Measurements from ENCODE around the gene MPV17L2.
"Not testable (repeated sequence)": the region's sequence is repeated elsewhere in the genome, so short reads cannot be mapped to it uniquely, and the experiment has no call there.

The MPV17L2 gene

DNA sequence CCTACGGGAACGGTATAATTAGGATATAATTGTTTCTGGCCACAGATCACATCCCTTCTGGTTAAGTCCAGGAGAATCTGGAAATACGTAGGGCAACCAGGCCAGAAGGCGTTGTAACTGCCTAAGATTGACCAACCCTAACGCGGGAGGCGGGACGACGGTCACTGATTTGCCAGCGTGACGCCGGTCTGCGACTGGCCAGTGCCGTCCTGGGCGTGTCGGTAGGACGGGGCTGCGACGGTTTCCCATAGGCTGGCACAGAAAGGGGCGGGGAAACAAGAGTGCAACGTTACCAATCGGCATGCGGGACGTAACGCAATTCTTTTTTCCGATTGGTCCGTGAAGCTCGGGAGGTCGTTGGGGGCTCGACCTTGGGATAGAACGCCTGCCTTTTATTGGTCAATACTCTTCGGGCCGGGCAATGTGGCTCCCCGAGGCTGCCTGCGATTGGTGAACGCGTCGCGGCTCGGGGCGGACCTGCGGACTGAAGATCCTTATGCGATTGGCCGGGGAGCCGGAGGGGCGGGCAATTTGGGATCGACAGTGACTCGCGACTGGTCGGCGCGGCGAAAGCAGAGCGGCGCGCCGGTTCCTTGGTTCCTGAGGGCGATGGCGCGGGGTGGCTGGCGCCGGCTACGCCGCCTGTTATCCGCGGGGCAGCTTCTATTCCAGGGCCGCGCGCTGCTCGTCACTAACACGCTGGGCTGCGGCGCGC, at the start of gene MPV17L2:
Gene MPV17L2 (plus strand): TSS at position 546 of the 715 bp plus-strand sequence. CDS start 64 bp downstream, at position 610.
- peak; percentile 100 for DNase-seq (ENCODE audit: low read depth)

DNA sequence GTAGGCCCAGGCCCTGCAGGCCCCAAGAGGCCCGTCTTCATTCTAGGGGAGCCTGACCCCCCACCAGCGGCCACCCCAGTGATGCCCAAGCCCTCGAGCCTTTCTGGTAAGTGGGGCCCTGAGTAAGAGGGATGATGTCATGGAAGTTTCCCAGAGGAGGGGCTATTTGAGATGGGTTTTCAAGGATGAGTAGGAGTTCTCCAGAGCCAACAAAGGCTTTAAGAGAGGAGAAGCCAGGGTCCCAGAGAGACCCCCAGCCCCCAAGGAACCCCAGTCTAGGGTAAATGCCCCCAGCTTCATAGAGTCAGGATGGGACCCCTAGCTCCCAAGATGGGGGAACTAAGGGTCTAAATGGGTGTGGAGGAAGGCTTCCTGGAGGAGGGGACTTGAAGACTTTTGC, 49.1 kb upstream of the MPV17L2 start:
- no peak for DNase-seq (ENCODE audit: low read depth)

DNA sequence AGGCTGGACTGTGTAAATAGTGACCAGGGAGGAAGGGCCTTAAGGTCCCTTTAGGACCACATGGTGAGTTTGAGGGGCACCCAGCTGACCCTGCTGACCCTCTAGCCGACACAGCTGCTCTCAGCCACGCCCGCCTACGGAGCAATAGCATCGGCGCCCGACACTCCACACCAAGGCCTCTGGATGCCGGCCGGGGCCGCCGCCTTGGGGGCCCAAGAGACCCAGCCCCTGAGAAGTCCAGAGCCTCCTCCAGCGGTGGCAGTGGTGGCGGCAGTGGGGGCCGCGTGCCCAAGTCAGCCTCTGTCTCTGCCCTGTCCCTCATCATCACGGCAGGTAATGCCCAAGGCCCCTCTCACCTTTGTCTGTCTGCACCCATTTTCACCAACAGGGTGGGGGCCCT, 48.7 kb upstream of the MPV17L2 start:
- no peak for DNase-seq (ENCODE audit: low read depth)

DNA sequence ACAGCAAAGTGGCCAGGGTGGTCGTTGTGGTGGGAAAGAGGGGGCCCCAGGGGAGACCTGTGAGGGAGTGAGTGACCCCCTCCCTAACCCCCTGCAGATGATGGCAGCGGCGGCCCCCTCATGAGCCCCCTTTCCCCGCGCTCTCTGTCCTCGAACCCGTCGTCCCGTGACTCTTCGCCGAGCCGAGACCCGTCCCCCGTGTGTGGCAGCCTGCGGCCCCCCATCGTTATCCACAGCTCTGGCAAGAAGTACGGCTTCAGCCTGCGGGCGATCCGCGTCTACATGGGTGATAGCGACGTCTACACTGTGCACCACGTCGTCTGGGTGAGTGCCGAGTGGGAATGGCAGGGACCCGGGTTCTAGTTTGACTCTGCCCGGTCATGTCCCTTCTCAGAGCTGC, 48.1 kb upstream of the MPV17L2 start:
- no peak for DNase-seq (ENCODE audit: low read depth)

DNA sequence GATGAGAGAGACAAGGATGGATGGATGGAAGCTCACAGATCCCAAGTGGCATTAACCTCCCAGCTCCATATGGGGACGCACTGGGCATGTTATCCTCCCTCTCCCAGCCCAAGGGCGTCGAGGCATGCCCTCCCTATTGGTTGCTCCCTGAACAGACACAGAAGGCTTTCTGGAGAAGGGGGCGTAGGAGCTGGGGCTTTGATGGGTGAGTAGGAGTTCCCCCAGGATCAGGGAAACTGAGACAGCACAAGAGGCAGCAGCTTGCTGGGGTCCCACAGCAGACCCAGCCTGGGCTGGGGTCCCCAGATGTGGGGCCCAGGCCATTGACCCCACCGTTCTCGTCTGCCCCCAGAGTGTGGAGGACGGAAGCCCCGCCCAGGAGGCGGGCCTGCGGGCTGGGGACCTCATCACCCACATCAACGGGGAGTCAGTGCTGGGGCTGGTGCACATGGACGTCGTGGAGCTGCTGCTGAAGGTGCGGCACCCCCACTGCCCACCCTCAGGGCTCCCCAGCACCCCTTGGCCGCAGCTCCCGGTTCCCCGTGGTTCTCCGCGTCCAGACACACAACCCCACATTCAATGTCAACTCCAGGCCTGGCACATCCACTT, 47.5 kb upstream of the MPV17L2 start:
- no peak for DNase-seq (ENCODE audit: low read depth)

DNA sequence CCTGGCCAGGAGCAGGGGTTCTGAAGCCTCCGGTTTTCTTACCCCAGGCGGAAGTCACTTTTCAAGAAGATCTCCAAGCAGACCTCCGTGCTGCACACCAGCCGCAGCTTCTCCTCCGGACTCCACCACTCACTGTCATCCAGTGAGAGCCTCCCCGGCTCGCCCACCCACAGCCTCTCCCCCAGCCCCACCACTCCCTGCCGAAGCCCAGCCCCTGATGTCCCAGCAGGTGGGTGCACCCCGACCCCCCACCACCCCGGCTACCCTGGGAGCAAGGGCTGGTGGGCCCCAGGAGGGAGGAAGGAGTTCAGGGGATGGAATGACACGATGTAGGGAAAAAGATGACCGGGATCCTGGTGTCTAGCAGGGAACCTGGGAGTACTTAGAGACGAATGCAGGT, 45.6 kb upstream of the MPV17L2 start:
- DNase-seq (ENCODE audit: low read depth): no peak

DNA sequence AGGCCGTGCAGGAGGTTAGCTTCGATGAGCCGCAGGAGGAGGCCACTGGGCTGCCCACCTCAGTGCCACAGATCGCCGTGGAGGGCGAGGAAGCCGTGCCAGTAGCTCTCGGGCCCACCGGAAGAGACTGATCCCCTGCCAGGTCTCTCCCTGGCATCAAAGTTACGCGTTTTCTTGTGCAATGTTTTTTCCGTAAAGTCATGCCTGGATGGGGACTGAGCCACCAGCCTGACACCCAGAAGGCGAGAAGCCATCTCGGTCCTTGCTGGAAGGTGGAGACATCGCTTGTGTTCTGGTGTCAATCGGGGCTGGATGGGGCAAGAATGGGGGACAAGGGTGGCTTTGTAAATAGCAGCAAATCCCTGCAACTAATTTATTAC, 43.4 kb upstream of the MPV17L2 start:
- no peak for DNase-seq (ENCODE audit: low read depth)

DNA sequence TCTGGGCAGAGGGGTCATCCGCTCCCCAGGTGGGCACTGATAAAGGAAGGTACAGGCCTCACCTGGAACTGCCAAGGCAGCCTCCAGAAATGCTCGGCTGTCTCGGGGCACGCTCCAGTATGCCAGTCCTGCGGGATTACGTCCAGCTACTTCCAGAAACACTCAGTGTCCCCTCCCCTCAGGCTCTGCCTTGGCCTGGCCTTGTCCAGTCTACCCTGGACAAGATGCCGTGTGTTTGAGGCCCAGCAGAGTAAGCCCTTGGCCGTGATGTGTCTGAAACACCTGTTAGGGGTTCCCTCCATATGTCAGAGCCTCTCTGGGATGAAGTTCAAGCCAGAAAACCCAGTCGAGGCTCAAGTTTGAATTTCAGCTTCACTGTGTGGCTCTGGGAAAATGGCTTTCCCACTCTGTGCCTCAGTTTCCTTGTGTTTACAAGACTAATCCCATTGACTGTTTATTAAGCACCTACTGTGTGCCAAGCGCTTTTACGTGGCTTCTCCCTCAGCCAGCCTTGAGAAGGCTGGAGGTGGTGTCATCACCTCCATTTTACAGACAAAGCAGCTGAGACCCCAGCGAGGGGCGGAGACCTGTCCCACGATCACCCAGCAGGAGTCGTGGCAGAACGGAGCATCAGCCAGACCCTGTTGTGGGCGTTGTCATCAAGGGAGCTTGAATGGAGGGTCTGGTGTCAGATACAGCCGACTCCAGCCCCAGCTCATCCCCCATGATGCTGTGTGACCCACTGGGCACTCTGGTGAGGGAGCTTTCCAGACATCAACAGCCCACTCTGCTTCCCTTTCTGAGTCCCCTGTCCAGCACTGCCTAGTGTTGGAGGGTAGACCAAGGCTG, 42.0 kb upstream of the MPV17L2 start:
- DNase-seq (ENCODE audit: low read depth): no peak

DNA sequence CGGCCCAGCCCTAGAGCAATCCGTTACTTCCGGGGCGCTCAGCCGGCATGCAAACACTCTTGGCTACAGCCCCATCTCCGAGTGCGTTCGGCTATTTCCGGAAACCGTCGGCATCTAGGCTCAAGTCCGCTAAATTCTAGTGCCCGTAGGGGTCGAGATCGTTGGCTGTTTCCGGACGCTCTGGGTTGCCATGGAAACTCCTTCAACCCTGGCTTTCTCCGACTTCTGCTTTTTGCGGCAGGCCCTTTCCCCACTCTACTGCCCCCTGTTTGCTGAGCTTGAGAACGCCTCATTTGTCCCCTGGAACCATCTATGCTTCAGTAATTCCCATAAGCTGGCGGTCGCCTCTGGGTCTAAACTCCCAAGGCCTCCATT, 40.6 kb upstream of the MPV17L2 start:
- DNase-seq (ENCODE audit: low read depth): peak; percentile 80

DNA sequence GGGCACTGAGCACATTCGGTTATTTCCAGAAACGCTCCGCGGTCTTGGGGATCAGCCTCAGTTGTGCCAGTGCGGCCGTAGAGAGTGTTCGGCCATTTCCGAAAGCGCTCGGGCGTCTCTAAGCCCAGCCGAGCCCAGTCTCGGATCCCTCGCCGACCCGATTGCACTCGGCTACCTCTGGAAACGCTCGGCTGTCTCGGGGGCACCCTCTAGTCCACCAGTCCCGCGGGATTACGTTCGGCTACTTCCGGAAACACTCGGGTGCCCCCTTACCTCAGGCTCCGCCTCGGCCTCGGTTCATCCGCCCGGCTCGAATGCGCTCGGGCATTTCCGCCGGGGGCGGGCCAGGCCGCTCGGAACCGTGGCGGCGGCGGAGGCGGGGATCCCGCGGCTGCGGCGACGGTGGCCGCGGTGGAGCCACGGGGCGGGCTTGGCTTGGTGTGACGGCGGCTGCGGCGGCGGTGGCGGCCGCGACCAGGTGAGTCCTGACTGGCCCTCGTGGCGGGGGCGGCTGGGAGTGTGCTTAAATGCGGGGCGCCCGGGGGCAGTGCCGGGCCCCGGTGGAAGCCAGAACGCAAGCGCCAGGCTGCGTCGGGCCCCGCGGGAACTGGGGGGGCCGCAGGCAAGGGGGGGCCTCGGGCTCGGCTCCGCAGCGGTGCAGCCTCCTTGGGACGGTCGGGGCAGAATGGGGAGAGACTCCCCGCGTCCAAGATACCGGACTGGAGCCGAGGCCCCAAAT, 40.0 kb upstream of the MPV17L2 start, which contains the start of gene PIK3R2:
Gene PIK3R2 (plus strand): TSS at position 347 of the 739 bp plus-strand sequence. CDS start 2,717 bp downstream, outside the sequence.
- DNase-seq (ENCODE audit: low read depth): peak; percentile 84

DNA sequence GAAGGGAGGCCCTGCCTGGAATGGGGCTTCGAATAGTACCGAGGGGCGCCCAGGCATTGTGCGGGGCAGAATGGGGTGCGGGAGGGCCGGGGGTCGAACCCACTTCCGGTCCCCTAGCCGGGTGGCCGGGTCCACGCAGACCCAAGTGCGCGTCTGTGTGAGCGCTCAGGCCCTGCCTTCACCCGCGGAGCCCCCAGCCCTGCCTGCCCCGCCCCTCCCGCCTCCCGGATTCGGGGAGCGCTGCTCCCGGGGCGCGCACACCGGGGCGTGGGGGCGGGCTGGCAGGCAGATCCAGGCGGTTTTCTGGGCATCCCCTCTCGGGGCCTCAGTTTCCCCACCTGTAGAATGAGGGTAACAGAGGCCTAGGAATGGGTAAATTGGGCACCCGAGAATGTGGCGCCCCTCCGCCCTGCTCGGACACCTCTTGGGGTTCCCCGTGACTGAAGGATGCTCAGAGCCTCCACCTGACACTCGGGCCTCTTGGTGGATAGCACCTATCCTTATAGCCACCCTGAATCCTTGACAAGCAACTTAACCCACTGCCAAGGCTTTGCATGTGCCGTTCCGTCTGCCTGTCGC, 39.4 kb upstream of the MPV17L2 start:
- no peak for DNase-seq (ENCODE audit: low read depth)

DNA sequence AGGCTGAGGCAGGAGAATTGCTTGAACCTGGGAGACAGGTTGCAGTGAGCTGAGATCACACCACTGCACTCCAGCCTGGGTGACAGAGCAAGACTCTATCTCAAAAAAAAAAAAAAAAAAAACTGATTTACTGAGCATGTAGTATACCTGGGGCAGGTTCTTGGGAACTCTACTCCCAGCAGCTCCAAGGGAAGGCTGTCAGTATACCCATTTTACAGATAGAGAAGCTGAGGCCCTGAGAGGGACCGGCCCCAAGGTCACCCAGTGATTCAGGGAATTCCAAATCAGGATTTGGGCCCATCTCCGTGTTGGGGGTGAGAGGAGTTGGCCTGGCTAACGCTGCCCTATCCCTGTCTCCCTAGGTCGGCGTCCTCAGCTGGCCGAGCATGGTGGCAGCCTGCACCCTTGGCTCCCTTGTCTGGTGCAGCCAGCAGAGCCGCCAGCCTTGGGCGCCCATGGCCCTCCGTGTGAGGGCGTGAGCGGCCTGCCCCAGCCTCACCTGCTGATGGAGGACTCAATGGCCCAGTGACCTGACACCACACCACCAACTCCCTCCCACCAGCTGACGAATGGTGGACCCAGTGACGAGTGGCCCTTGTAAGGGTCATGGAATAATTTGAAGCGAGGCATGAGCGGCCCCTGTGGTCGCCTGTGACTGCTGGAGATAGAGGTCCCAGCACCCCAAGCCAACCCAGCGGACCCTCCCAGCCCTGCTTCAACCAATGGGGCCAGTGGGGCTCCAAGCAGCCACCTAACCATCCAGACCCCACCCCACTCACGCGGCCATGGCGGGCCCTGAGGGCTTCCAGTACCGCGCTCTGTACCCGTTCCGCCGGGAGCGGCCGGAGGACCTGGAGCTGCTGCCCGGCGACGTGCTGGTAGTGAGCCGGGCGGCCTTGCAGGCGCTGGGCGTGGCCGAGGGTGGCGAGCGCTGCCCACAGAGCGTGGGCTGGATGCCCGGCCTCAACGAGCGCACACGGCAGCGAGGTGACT, 37.6 kb upstream of the MPV17L2 start:
- DNase-seq (ENCODE audit: low read depth): no peak

DNA sequence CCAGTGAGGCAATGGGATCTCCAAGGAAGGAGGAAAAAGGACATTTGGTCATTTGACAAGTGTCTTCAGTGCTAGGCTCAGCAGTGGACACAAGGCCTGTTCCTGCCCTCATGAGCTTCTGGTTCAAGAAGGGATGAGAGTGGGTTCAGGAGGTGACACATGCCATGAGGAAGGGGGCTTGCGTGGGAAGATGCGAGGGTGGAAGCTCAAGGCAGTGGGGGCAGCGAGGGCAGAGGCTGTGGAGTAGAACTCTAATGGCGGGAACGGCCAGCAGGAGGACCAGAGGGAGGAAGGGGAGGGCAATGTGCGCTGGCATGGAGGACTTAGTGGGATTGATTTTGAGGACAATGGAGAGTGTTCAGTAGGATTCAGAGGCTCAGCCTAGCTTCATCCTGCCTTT, 36.8 kb upstream of the MPV17L2 start:
- no peak for DNase-seq (ENCODE audit: low read depth)

DNA sequence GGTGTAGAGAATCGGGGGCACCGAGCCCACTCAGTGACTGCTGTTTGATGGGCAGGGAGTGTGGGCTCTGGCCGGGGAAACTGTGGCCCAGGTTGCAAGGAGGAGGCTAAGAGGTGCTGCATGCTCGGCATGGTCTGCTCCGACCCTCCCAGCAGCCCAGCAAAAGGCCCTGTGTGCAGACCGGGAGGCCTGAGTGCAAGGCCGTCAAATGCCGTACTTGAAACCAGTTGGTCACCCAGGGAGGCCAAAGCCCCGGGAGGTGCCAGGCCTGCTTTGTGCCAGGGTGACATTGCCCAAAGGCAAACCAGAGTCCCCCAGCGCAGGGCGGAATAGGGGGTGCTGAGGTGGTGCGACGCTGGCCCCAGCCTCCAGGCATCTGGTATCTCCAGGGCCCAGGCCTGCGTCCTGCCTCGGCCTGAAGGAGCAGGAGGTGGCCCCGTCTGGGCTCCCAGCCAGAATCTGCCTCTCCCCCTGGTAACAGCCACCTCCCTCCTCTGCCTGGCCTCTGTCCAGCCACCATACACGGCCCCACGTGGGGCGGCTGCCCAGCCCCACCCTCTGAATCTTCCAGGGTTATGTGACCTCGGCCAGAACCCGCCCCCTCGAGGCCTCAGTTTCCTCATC, 36.1 kb upstream of the MPV17L2 start:
- peak; percentile 16 for DNase-seq (ENCODE audit: low read depth)

DNA sequence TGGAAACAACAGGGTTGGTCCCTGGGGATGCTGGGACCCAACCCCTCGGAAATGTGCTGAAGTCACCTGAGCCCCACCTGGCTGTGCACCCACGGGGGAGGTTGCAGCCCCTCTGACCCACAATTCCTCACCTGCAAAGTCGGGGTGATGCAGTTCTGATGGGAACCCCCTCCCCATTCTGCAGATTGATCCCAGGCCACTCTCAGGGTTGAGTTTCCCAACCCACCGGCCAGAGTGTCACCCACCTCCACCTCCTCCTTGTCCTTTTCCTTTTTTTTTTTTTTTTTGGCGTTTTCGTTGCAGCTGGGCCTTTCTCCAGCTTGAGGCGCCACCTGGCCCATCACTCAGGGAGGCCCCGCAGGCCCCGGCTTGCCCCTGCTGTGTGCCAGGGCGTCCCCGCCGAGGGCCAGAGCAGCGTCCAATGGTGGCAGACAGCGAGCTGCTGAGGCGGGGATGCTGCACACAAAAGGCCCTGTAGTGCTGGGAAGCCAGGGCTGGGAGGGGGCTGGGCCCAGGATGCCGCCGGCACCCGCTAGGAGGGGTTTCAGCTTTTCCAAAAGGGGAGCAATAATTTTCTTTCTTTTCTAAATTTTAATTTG, 35.5 kb upstream of the MPV17L2 start:
- DNase-seq (ENCODE audit: low read depth): no peak

DNA sequence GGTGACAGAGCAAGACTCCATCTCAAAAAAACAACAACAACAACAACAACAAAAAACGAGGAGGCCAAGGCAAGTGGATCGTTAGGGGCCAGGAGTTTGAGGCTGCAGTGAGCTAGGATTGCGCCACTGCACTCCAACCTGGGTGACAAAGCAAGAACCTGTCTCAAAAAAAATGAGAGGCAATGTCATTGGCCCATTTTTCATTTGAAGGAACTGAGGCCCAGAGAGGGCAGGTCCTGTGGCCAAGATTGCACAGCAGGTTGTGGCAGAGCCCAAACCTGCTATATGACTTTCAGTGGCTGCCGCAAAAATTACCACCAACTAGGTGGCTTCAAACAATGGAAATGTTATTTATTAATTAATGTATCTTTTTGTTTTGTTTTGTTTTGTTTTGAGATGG, 34.6 kb upstream of the MPV17L2 start:
- DNase-seq (ENCODE audit: low read depth): no peak

DNA sequence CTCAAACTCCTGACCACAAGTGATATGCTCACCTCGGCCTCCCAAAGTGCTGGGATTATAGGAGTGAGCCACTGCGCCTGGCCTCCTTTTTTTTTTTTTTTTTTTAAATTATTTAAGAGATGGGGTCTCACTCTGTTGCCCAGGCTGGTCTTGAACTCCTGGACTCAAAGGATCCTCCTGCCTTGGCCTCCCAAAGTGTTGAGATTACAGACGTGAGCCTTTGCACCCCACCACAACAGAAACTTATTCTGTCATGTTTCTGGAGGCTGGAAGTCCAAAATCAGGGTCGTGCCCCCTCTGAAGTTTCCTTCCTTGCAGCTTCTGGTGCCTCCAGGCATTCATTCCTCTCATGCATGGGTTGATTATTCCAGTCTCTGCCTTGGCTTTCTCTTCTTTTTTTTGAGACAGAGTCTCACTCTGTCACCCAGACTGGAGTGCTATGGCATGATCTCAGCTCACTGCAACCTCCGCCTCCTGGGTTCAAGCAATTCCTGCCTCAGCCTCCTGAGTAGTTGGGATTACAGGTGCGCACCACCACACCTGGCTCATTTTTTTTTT, 33.9 kb upstream of the MPV17L2 start:
- DNase-seq (ENCODE audit: low read depth): not testable (repeated sequence)

DNA sequence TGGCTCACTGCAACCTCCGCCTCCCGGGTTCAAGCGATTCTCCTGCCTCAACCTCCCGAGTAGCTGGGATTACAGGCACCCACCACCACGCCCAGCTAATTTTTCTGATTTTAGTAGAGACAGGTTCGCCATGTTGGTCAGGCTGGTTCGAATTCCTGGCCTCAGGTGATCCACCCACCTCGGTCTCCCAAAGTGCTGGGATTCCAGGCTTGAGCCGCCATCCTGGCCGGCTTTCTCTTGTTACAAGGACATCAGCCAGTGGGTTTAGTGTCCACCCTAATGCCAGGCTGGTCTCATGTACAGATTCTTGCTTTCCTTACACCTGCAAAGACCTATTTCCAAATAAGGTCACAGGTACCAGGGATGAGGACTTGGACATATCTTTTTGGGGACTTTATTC, 33.2 kb upstream of the MPV17L2 start:
- DNase-seq (ENCODE audit: low read depth): no peak

DNA sequence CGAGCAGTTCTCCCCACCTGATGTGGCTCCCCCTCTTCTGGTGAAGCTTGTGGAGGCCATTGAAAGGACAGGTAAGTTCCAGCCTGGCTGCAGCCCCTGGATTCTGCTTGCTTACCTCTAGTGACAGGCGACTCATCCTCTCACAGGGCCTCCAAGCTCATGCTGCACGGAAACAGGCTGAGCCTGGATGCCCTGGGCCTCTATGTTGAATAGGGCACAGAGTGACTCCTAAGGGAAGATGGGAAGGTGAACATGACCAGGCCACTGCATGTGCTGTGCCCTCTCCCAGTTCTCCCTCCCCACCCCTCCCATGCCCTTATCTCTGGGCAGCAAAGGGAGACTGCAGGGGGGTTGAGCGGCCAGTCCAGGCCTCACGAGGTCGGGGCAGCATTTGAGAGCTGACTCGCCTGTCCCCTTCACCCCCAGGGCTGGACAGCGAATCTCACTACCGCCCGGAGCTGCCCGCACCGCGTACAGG, 32.5 kb upstream of the MPV17L2 start:
- DNase-seq (ENCODE audit: low read depth): no peak

All from GM04503 (cell line).